HG02678 (cell line): ENCODE data around the gene P4HA2.
"Not testable (repeated sequence)": the region's sequence is repeated elsewhere in the genome, so short reads cannot be mapped to it uniquely, and the experiment has no call there.

ENCODE experiments used
- ATAC-seq: cut with Tn5 transposase; IDR thresholded peaks from one replicate; pipeline ENCODE4 v1.9.1; 2021; ENCODE audit warnings: mild to moderate bottlenecking, moderate library complexity; ENCODE audit not compliant: unreplicated experiment

Gene P4HA2

DNA sequence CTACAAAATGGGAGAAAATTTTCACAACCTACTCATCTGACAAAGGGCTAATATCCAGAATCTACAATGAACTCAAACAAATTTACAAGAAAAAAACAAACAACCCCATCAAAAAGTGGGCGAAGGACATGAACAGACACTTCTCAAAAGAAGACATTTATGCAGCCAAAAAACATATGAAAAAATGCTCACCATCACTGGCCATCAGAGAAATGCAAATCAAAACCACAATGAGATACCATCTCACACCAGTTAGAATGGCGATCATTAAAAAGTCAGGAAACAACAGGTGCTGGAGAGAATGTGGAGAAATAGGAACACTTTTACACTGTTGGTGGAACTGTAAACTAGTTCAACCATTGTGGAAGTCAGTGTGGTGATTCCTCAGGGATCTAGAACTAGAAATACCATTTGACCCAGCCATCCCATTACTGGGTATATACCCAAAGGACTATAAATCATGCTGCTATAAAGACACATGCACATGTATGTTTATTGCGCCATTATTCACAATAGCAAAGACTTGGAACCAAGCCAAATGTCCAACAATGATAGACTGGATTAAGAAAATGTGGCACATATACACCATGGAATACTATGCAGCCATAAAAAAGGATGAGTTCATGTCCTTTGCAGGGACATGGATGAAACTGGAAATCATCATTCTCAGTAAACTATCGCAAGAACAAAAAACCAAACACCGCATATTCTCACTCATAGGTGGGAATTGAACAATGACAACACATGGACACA, 65.9 kb downstream of the P4HA2 start:
- ATAC-seq = not testable (repeated sequence)

DNA sequence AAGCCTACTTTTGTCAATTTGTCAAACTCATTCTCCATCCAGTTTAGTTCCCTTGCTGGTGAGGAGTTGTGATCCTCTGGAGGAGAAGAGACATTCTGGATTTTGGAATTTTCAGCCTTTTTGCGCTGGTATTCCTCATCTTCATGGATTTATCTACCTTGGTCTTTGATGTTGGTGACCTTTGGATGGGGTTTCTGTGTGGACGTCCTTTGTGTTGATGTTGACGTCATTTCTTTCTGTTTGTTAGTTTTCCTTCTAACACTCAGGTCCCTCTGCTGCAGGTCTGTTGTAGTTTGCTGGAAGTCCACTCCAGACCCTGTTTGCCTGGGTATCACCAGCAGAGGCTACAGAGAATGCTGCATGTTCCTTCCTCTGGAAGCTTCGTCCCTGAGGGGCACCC, 71.2 kb downstream of the P4HA2 start:
- no peak for ATAC-seq

DNA sequence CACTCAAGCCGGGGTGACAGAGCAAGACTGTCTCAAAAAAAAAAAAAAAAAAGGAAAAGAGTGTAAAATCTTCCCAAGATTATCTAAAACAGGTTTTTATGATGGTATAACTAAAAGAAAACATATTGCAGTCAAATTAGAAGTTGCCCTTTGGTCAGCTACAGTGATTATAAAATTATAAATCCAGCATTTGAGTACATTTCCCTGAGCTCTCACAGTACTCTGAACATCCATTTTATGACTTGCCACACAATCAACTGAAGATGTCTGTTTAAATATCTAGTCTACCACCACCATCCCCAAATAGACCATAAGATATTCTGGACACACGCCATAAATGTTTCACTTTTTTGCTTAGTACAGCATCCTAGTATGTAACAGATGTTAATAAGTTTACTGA, 77.1 kb downstream of the P4HA2 start:
- no peak for ATAC-seq

DNA sequence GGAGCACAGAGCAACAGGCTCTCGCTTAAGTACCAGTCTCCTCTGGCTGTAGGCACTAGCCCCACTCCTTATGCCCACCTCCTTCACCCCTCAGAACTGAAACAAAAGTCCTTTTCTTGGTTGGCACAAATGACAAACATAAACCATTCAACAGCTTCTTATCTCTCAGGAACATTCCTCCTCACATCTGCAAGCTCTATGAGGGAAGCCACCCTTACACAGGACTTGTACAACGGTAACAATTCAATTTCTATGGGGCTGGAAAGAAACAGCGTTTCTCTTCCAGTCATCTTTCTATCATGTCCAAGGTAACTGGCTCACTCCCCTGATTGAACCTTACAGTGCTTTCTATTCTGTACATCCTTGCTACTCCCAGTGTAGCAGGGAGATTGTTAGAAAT, 80.0 kb downstream of the P4HA2 start:
- ATAC-seq = no peak

DNA sequence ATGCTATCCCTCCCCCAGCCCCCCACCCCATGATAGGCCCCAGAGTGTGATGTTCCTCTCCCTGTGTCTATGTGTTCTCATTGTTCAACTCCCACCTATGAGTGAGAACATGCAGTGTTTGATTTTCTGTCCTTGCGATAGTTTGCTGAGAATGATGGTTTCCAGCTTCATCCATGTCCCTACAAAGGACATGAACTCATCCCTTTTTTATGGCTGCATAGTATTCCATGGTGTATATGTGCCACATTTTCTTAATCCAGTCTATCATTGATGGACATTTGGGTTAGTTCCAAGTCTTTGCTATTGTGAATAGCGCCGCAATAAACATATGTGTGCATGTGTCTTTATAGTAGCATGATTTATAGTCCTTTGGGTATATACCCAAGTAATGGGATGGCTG, 82.3 kb downstream of the P4HA2 start:
- ATAC-seq = not testable (repeated sequence)

DNA sequence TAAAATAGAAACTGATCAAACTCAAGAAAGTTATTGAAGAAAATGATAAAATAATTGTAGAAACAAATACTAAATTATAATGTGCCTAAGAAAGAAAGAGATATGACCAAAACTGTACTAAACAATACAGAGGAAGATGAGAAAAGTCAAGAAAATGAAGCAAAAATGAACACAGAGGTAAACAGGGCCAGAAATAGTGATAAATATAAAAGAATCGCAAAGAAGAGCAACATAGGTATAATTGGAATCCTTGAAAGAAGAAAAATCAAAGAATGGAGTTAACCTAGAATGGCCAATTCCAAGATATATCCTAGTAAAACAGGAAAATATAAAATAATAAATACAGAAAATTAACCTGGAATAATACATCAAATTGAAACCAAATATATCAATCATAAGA, 84.5 kb downstream of the P4HA2 start:
- no peak for ATAC-seq

DNA sequence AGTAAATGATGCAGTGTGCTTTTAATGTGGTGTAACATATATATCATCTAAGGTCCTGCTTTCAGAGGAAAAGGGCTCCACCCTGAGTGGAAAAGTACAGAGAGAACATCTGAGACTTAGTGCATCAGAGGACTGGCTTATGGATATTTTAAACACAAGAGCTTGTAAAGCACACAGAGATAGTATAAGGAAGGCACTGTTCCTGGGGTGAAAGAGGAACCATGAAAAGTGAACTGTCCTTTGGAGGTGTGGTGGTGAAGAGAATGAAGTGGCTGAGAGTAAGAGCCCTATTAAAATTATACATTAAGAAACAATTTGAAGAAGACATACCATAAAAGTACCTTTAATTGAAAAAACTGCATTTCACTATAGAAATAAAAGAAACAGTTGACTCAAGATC, 85.2 kb downstream of the P4HA2 start:
- ATAC-seq = no peak
